H9 (cell line): Measurements from ENCODE around the gene TBL3. TPM values are rescaled to one million over a fixed set of nuclear protein-coding genes. Genes with fewer than 3 reads are reported as not detected.

ENCODE experiments used
- DNase-seq: peaks from one replicate; pipeline ENCODE4 v3.0.0-alpha.2; 2017
- H2AFZ ChIP-seq: one replicate; pipeline ENCODE4 v1.6.1; 2013; ENCODE audit warnings: mild to moderate bottlenecking, low read length, control low read depth, moderate library complexity
- H2AK5ac ChIP-seq: 2 replicates; pipeline ENCODE4 v1.6.1; 2013; ENCODE audit warnings: low read length, control low read depth, mixed read lengths; ENCODE audit not compliant: insufficient read length
- H2BK120ac ChIP-seq: one replicate; pipeline ENCODE4 v1.6.1; 2013; ENCODE audit warnings: low read depth, mild to moderate bottlenecking, low read length, control low read depth, inconsistent platforms; ENCODE audit not compliant: poor library complexity, severe bottlenecking
- H2BK12ac ChIP-seq: 2 replicates; pipeline ENCODE4 v1.6.1; 2013; ENCODE audit warnings: low read length, control low read depth, mixed read lengths, low read depth; ENCODE audit not compliant: insufficient read length
- H2BK15ac ChIP-seq: 2 replicates; pipeline ENCODE4 v1.6.1; 2013; ENCODE audit warnings: low read depth, low read length, control low read depth
- H2BK20ac ChIP-seq: one replicate; pipeline ENCODE4 v1.6.1; 2013; ENCODE audit warnings: low read depth, mild to moderate bottlenecking, low read length, control low read depth, inconsistent platforms; ENCODE audit not compliant: poor library complexity, severe bottlenecking
- H2BK5ac ChIP-seq: 2 replicates; pipeline ENCODE4 v1.6.1; 2013; ENCODE audit warnings: low read length, control low read depth, mixed read lengths; ENCODE audit not compliant: insufficient read length
- H3K14ac ChIP-seq: 2 replicates; pipeline ENCODE4 v1.6.1; 2013; ENCODE audit warnings: low read length, control low read depth; ENCODE audit not compliant: insufficient read depth
- H3K18ac ChIP-seq: 2 replicates; pipeline ENCODE4 v1.6.1; 2013; ENCODE audit warnings: low read depth, mild to moderate bottlenecking, mixed read lengths, low read length, control low read depth; ENCODE audit not compliant: insufficient read length
- H3K23ac ChIP-seq: 2 replicates; pipeline ENCODE4 v1.6.1; 2013; ENCODE audit warnings: low read length, control low read depth, mixed read lengths, low read depth; ENCODE audit not compliant: insufficient read length
- H3K23me2 ChIP-seq: 2 replicates; pipeline ENCODE4 v1.6.1; 2013; ENCODE audit warnings: low read depth, mild to moderate bottlenecking, mixed read lengths, low read length, control low read depth; ENCODE audit not compliant: insufficient read length, poor library complexity, severe bottlenecking
- H3K27ac ChIP-seq: 2 replicates; pipeline ENCODE4 v1.5.1; 2013; ENCODE audit warnings: low read length, control low read depth, mixed read lengths, low read depth; ENCODE audit not compliant: insufficient read length
- H3K27me3 ChIP-seq: 2 replicates; pipeline ENCODE4 v1.6.1; 2013; ENCODE audit warnings: low read length, control low read depth, inconsistent platforms; ENCODE audit not compliant: insufficient read depth
- H3K4ac ChIP-seq: 2 replicates; pipeline ENCODE4 v1.6.1; 2013; ENCODE audit warnings: low read depth, mild to moderate bottlenecking, control low read depth, inconsistent platforms, low read length, moderate library complexity
- H3K4me1 ChIP-seq: 2 replicates; pipeline ENCODE4 v1.6.1; 2013; ENCODE audit warnings: low read length, control low read depth, inconsistent platforms; ENCODE audit not compliant: insufficient read depth
- H3K4me2 ChIP-seq: 2 replicates; pipeline ENCODE4 v1.6.1; 2013; ENCODE audit warnings: low read length, control low read depth, mixed read lengths; ENCODE audit not compliant: insufficient read length, insufficient read depth
- H3K56ac ChIP-seq: 2 replicates; pipeline ENCODE4 v1.6.1; 2013; ENCODE audit warnings: low read depth, mild to moderate bottlenecking, mixed read lengths, low read length, control low read depth; ENCODE audit not compliant: insufficient read length
- H3K79me1 ChIP-seq: 2 replicates; pipeline ENCODE4 v1.6.1; 2013; ENCODE audit warnings: low read depth, mild to moderate bottlenecking, moderate library complexity, low read length, control low read depth, inconsistent platforms; ENCODE audit not compliant: insufficient read depth, poor library complexity, severe bottlenecking
- H3K79me2 ChIP-seq: 2 replicates; pipeline ENCODE4 v1.6.1; 2013; ENCODE audit warnings: low read length, control low read depth, inconsistent platforms; ENCODE audit not compliant: insufficient read depth
- H3K9ac ChIP-seq: 2 replicates; pipeline ENCODE4 v1.6.1; 2013; ENCODE audit warnings: low read length, control low read depth, mixed read lengths; ENCODE audit not compliant: insufficient read length; ENCODE audit errors: extremely low read depth
- H3K9me3 ChIP-seq: one replicate; pipeline ENCODE4 v1.6.1; 2013; ENCODE audit warnings: low read depth, low read length, inconsistent platforms; ENCODE audit not compliant: control insufficient read depth
- H3T11ph ChIP-seq: one replicate; pipeline ENCODE4 v1.6.1; 2013; ENCODE audit warnings: mild to moderate bottlenecking, low read length, control low read depth, inconsistent platforms
- H4K20me1 ChIP-seq: one replicate; pipeline ENCODE4 v1.6.1; 2013; ENCODE audit not compliant: control insufficient read depth, insufficient read length, insufficient read depth
- H4K5ac ChIP-seq: 2 replicates; pipeline ENCODE4 v1.6.1; 2013; ENCODE audit warnings: low read depth, mild to moderate bottlenecking, mixed read lengths, low read length, control low read depth; ENCODE audit not compliant: insufficient read length
- H4K8ac ChIP-seq: replicated peaks from 2 replicates; pipeline ENCODE4 v1.6.1; 2013; ENCODE audit warnings: low read length, control low read depth, mixed read lengths, low read depth; ENCODE audit not compliant: insufficient read length
- H4K91ac ChIP-seq: 2 replicates; pipeline ENCODE4 v1.6.1; 2013; ENCODE audit warnings: low read depth, mild to moderate bottlenecking, moderate library complexity, mixed read lengths, low read length, control low read depth; ENCODE audit not compliant: insufficient read length
- H3K27ac Mint-ChIP-seq, 3 experiments: 2 replicates in 2 of 3; 3 replicates in 1 of 3; pipeline ENCODE4 v1.8.0; 2020 to 2021; ENCODE audit warnings: mixed read lengths in 3 of 3, mild to moderate bottlenecking in 1 of 3, moderate library complexity in 1 of 3
- H3K27me3 Mint-ChIP-seq: 2 replicates; pipeline ENCODE4 v1.8.0; 2021; ENCODE audit warnings: low read depth, mild to moderate bottlenecking, moderate library complexity, mixed read lengths
- H3K36me3 Mint-ChIP-seq, 3 experiments: 2 replicates in 2 of 3; 3 replicates in 1 of 3; pipeline ENCODE4 v1.8.0; 2020 to 2021; ENCODE audit warnings: low read depth in 3 of 3, mixed read lengths in 3 of 3; ENCODE audit not compliant: insufficient read depth in 1 of 3
- H3K4me1 Mint-ChIP-seq, 2 experiments: 2 replicates each; pipeline ENCODE4 v1.8.0; 2020; ENCODE audit warnings: mixed read lengths in 2 of 2
- H3K4me3 Mint-ChIP-seq, 2 experiments: 2 replicates in 1 of 2; 3 replicates in 1 of 2; pipeline ENCODE4 v1.8.0; 2020 to 2021; ENCODE audit warnings: mild to moderate bottlenecking in 2 of 2, mixed read lengths in 2 of 2, moderate library complexity in 1 of 2
- H3K9me3 Mint-ChIP-seq, 2 experiments: 2 replicates in 1 of 2; 3 replicates in 1 of 2; pipeline ENCODE4 v1.8.0; 2020; ENCODE audit warnings: mild to moderate bottlenecking in 2 of 2, mixed read lengths in 2 of 2, moderate library complexity in 1 of 2
- WGBS: extraction: QIAGEN DNeasy Blood & Tissue Kit; methylation state at CpG from one replicate; pipeline ENCODE4 v1.1.7; 2013; ENCODE audit warnings: missing lambda C conversion rate, low lambda C conversion rate, mixed read lengths; ENCODE audit not compliant: insufficient read length; ENCODE audit errors: extremely low coverage; 5-methylcytosine and 5-hydroxymethylcytosine counted together
- total RNA-seq: library from RNA; stranded (reverse); gene quantifications from 2 replicates; pipeline ENCODE4 v1.2.1, GENCODE V29; 2021
- TF ChIP-seq, protein P1 (sequence below): fragments of 200-600 bp; sonication (generic); conservative IDR thresholded peaks from 3 replicates; pipeline ENCODE4 v1.8.0; 2021; ENCODE audit warnings: antibody characterized with exemption, mild to moderate bottlenecking

The TBL3 gene
- total RNA-seq, 1 experiment from 2014 or later = 54.0 TPM

- TF ChIP-seq, protein P1, sequence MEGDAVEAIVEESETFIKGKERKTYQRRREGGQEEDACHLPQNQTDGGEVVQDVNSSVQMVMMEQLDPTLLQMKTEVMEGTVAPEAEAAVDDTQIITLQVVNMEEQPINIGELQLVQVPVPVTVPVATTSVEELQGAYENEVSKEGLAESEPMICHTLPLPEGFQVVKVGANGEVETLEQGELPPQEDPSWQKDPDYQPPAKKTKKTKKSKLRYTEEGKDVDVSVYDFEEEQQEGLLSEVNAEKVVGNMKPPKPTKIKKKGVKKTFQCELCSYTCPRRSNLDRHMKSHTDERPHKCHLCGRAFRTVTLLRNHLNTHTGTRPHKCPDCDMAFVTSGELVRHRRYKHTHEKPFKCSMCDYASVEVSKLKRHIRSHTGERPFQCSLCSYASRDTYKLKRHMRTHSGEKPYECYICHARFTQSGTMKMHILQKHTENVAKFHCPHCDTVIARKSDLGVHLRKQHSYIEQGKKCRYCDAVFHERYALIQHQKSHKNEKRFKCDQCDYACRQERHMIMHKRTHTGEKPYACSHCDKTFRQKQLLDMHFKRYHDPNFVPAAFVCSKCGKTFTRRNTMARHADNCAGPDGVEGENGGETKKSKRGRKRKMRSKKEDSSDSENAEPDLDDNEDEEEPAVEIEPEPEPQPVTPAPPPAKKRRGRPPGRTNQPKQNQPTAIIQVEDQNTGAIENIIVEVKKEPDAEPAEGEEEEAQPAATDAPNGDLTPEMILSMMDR = no peak
- Histone ChIP-seq H3K23ac (no peak within 1 kb of the TSS), H2BK15ac (no peak within 1 kb of the TSS; the same call in 1 of the 2 replicates), H4K5ac (no peak within 1 kb of the TSS), H3K9me3 (no peaks in the 10 kb centered on the region), H3K79me1 (no peaks in the 10 kb centered on the region), H2BK12ac (no peak within 1 kb of the TSS), H2BK5ac (no peak within 1 kb of the TSS), H2BK20ac (no peak within 1 kb of the TSS), H4K91ac (no peak within 1 kb of the TSS), H3K79me2 (no peaks in the 10 kb centered on the region; the same call in 1 of the 2 replicates), H3K14ac (peak within 1 kb of the TSS; percentile 70), H3K9ac (no peak within 1 kb of the TSS), H2AK5ac (no peak within 1 kb of the TSS), H4K20me1 (peaks cover 2% of the 10 kb centered on the region), H3K4me2 (peak within 1 kb of the TSS; percentile 53), H3K23me2 (peaks cover 25% of the 10 kb centered on the region), H3K4ac (no peak within 1 kb of the TSS), H3K4me1 (no peaks in the 10 kb centered on the region; the same call in 1 of the 2 replicates), H4K8ac (no peak within 1 kb of the TSS), H3K27me3 (peaks cover 15% of the 10 kb centered on the region; the same call in 1 of the 2 replicates), H3T11ph (no peak within 1 kb of the TSS), H3K27ac (no peak within 1 kb of the TSS), H3K18ac (no peak within 1 kb of the TSS), H2BK120ac (no peak within 1 kb of the TSS), H2AFZ (no peak within 1 kb of the TSS), H3K56ac (no peak within 1 kb of the TSS)
- peaks cover 42% of the 10 kb centered on the region for H3K27me3 Mint-ChIP-seq
- no CpG with 5 or more reads among the region's 67 CpGs for WGBS
- H3K27ac Mint-ChIP-seq = peak within 1 kb of the TSS in 1 of 3 experiments; percentile 57; a peak in 1 of 7 replicates
- H3K36me3 Mint-ChIP-seq = peaks cover 0 to 20% (median 18%) of the 10 kb centered on the region in 3 experiments; a peak in 6 of 7 replicates
- peaks cover 22 to 28% of the 10 kb centered on the region in 2 experiments for H3K4me1 Mint-ChIP-seq
- peak within 1 kb of the TSS; percentile 66 to 84 for H3K4me3 Mint-ChIP-seq
- H3K9me3 Mint-ChIP-seq = no peaks in the 10 kb centered on the region; a peak in 1 of 5 replicates
- peak; percentile 60 for DNase-seq
Measured at GRCh38 chr16:1989209-1990100, 17.6 kb downstream of the TBL3 start, which contains the start of gene SYNGR3. Gene SYNGR3, plus strand, starts transcription at chr16:1989970. Its CDS starts 133 bp downstream, at chr16:1990103.
